ENCODE results near the gene CUL7. TPM values are rescaled to one million over a fixed set of nuclear protein-coding genes. Genes with fewer than 3 reads are reported as not detected.

Gene CUL7
- polyA plus RNA-seq, 4 donors, result 45.8 to 59.0 (median 48.7) TPM

DNA sequence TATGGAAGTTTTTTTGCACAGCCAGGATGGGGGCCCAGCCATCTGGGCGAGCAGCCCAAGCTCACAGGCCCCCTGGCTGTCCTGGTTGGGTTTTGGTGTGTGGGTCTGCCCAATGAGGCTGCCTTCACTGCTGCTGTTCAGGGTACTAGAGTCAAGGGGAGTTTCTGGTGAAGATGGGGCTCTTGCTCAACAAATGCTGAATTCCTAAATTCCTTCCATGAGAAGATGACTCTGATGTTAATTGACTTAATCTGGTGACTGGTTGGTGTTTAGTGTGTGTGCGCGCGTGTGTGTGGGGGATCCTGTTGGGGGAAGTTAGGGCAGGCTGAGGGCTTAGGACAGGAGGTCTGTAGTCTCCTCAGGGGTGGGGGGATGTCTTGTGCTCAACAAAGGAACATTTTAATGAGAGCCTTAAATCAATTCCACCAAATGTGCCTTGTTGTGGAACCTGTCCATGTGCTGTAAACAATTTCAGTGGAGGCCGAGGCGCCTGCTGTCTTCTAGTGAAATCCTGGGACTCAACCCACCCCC, 24.4 kb upstream of the CUL7 start:
- DNase-seq (ENCODE audit: low read depth in 4 of 4, low spot score in 3 of 4), result no peak

DNA sequence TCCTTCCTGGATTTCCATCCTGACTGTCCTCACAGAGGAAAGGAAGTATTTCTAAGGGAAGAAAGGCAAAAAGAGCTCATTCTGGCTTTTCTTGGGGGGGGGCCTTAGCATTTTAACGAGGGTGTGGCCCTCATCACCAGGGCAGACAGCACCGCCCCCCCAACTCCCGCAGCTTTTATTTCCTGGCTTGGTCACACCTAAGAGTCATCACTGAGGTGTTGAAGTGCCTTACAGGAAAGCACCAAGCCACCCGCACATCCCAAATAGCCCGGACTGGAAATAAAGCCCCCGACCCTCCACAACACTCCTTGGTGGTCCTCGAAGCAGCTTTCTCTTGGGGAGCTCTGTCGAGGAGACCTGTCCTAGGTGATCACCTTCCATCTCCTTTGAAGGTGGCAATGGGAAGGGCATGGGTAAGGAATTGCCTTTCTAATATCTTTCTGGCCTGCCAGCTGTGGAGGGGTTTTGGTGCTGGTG, 23.7 kb upstream of the CUL7 start:
- no peak for DNase-seq (ENCODE audit: low read depth in 4 of 4, low spot score in 3 of 4)

DNA sequence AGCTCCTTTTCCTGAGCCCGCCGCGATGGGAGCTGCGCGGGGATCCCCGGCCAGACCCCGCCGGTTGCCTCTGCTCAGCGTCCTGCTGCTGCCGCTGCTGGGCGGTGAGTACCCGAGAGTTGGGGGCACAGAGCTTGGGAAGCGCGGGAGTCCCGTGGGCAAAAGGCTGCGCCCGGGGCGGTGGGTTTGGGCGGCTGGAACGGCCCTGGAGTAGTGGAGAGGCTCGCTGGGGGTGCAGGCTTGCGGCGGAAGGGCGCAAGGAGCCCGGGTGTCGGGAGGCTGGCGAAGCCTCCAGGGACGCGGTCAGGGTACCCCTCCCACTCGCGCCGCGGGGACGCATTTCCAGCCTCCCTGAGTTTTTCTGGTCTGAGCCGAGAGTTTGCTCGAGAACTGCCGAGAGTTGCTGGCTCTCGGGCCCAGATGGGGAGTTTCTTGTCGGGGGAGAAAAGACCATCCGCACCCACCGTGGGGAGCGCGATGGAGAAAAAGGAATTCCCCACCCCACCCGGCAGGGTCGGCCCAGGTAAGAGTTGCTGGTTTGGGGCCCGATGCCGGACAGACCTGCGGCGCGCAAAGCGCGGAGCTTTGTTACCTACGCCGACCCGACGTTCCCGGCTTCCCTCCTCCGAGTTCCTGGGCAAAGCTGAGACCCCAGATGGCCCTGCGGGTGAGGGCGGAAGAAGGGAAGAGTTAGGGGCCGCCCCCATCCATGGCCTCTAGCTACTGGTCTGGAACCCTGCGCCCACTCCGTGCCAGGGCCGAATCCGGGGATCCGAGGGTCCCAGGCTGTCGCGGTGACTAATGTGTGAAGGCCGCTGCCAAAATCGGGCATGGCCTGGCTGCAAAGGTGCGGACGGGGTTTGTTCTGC, 23.0 kb upstream of the CUL7 start:
- DNase-seq (ENCODE audit: low read depth in 4 of 4, low spot score in 3 of 4), result no peak

DNA sequence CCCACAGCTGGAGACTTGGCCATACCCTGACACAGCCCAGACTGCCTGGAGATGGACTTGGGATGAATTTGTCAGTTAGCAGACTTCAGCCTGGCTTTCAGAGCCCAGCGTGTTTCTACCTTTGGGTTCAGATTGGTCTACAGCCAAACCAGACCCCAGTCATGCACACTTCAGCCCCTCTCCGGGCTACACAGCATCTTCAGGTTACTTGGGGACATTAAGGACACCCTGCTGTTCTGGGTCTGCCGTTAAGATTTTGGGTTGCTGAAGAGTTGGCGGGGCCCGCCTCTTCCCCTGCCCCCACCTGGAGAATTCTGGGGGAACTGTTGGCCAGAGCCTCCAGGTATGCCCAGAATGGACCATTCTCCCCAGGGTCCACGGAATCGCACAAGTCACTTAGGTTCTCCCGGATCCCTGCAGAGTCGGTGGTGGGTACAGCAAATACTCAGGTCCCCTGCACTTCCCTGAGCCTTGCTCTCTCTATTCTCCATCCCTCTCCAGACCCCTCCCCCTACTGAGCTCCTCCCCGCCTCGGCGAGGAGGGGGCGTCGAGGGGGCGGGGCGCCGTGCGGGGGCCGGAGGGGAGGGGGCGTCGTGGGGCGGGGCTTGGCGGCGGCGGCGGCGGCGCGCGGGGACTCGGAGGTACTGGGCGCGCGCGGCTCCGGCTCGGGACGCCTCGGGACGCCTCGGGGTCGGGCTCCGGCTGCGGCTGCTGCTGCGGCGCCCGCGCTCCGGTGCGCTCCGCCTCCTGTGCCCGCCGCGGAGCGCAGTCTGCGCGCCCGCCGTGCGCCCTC, 22.2 kb upstream of the CUL7 start, which contains the start of gene PTK7:
PTK7 (plus strand) TSS at position 645 of the 794 bp plus-strand sequence. CDS start 175 bp downstream, outside the sequence.
- peak in 2 of 4 donors; percentile 79 to 82 for DNase-seq (ENCODE audit: low read depth in 4 of 4, low spot score in 3 of 4)

DNA sequence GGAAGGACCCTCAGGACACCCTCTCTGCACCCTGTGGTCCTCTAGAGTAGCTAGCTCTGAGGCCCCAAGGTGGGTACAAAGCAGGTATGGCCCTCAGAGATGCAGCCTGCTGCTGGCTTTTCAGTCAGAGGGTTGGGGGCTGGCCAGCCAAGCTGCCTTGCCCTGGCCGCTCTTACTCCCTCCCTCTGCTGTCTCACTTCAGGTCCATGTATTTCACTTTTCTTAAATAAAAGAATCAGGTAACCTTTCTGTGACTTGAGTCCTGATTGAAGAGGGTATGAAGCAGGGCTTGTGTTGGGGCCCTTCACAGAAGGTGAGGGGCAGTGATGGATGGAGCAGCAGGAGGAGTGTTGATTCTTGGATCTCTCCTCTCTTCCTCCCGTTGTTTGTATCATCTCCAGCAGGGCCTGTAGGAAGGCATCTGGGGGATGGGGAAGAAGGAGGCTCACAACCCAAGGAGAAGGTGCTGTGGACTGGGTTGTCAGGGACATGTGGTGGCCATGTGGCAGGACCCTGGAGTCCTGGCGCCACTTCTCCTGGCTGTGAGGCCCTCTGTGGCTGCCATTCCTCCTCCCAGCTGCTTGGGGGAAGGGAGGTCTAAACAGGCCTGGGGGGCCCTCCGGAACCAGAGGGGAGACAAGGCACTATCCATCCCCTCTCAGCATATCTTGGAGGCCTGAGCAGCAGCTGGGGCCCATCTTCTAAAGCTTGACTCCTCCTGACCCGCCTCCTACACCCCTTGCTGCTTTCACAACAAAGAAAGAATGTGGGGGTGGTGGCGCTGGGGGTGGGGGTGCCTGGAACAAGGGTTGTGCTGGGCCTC, 21.4 kb upstream of the CUL7 start:
- peak in 2 of 4 donors; percentile 73 to 76 for DNase-seq (ENCODE audit: low read depth in 4 of 4, low spot score in 3 of 4)

DNA sequence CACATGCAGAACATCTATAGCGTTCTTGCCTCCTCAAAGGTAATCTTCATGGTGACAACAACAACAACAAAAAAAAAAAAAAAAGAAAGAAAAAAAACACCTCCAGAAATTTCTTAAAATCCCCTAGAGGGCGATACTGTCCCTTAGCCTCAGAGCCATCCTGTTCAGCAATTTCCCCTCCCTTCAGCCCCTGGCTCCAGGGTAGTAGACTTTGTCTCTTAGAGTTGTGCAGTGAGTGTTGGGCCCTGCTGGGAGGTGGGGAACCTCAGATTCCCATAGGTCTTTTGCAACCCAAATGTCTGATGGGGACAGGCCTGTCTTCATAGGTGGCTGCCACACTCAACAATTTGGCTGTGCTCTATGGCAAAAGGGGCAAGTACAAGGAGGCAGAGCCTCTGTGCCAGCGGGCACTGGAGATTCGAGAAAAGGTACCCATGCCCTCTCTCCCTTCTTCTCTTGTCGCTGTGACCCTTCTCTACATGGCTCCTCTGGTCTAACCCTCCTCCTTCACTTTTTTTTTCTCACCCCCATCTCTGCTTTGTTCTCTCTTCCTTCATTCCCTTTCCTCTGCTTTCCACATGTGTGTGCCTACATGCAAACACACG, 16.5 kb upstream of the CUL7 start:
- no peak for DNase-seq (ENCODE audit: low read depth in 4 of 4, low spot score in 3 of 4)

DNA sequence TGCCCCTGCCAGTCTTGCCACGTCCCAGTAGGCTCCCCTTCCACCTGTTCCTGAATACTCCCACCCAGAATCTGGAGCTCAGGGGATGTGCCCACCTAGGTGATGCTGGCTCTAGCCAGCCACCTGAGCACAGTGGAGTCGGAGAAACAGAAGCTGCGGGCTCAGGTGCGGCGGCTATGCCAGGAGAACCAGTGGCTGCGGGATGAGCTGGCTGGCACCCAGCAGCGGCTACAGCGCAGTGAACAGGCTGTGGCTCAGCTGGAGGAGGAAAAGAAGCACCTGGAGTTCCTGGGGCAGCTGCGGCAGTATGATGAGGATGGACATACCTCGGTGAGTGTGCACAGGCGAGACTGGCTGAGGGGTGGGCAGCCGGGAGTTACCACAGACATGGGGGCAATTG, 9.2 kb upstream of the CUL7 start:
- DNase-seq (ENCODE audit: low read depth in 4 of 4, low spot score in 3 of 4), result no peak

DNA sequence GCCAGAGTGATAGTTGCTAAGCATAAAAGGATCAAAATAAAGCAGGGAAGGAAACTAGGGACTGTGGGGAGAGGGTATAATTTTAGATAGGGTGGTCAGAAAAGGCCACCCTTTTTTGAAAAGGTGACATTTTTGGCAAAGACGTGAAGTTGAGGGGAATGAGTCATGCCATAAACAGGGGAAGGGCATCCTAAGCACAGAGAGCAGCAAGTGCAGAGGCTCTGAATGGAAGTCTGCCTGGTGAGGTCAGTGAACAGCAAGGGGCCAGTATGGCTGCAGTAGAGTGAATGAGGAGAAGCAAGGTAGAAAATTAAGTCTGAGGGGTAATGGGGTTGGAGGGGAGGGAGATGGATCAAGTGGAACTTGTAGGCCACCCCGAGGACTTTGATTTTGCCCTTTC, 8.2 kb upstream of the CUL7 start:
- no peak for DNase-seq (ENCODE audit: low read depth in 4 of 4, low spot score in 3 of 4)

DNA sequence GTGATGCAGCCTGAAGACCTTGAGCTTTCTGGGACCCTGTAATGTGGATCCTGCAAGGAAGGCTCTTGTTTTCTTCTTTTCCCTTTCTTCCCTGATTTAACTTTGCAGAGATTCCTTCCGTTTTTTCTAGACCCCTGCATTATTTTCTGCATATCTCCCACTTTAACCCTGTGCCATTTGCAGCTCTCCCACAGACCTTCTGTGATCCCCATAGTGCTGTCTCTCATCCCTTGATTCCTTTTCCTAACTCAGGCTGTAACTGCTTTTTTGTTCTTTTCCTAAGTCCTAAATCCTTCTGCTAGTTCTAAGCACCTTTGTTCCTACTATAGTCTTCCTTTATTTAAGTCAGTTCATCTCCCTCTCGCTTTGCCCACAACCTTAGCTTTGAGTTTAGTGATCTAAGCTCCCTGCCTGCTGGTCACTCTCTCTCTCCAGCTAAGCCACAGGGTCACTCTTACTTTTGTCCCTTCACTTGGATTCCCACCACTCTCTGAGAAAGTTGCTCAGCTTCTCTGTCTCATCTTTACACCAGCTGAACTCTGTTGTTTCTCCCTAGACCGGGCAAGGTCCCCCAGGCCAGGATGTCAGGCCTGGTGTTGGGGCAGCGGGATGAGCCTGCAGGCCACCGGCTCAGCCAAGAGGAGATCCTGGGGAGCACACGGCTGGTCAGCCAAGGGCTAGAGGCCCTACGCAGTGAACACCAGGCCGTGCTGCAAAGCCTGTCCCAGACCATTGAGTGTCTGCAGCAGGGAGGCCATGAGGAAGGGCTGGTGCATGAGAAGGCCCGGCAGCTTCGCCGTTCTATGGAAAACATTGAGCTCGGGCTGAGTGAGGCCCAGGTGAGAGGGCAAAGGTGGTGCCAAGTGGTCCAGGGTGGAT, 7.3 kb upstream of the CUL7 start:
- no peak for DNase-seq (ENCODE audit: low read depth in 4 of 4, low spot score in 3 of 4)

DNA sequence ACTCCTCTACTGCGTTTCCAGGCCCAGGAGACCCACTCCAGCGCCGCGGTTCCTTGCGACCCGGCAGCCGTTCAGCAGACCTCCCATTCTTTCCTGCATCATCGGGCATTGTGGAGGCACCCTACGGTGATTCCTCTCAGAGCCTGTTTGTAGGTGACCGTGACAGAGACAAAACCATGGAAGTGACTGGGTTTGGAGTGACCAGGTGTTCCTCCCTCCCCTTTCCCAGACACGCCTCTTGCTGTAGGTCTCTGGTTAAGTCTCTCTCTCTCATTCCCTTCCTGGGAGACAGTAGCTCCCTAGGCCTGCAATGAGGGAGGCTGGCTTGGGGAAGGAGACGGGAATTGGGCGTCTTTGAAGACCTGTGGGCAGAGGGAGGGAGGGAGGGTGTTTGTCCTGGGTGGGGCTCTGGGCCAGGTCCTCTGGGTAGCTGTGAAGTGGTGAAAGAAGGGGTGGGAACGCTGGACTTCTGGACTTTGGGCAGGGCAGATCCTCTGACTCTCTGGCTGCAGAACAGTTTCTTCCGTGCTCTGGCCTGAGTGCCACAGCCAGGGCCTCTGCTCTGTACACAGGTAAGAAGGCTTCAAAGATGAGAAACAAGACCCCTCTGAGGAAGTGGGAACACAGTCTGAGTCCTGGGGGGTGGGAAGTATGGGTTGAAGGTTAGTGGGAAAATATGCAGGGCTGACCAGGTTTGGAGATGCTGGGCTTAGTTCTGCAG, 6.5 kb upstream of the CUL7 start:
- DNase-seq (ENCODE audit: low read depth in 4 of 4, low spot score in 3 of 4), result peak in 1 of 4 donors; percentile 7

DNA sequence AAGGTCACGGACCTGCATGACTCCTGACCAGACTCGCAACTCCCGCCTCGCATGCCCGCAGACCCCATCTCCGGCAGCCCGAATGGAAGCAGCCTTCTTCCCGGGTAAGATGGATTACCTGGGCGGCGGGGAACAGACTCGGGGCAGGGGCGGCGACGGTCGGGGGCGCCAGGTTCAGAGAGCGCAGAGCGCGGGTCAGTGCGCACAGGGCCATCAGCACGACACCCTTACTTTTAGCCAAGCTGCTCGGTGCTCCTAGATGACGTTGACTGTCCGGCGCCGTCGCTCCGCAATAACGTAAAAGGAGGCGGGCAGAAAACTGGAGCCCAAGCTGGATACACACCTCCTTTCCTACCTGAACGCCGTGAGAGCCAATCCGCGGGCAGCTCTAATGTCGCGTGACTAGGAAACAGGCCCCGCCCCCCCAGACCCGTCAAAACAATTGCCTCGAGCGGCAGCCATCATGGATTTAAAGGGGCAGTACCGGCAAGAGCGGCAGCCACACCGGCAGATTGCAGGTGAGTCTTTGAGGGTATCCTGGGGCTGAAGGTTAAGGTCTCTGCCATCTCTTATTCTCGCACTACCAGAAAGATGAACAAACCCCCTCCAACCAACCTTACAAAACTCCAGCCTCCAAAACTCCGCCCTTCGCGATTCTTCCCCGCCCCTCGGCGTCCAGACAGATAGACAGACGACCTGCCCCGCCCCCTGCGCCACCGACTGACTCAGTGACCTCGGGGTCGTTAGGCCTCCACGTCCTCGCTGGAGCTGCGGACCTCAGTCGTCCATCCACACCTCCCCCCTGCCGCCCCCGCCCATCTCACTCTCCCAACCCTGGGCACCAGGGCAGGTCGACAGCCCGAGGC, 5.8 kb upstream of the CUL7 start, which contains the start of the genes KLC4 and MRPL2:
KLC4 (plus strand) TSS at position 464 of the 866 bp plus-strand sequence. CDS start 1,705 bp downstream, outside the sequence.
MRPL2 (minus strand) TSS at position 267 of the 866 bp plus-strand sequence; CDS start at position 214, 53 bp downstream.
- peak; percentile 93 to 98 (median 97) for DNase-seq (ENCODE audit: low read depth in 4 of 4, low spot score in 3 of 4)

DNA sequence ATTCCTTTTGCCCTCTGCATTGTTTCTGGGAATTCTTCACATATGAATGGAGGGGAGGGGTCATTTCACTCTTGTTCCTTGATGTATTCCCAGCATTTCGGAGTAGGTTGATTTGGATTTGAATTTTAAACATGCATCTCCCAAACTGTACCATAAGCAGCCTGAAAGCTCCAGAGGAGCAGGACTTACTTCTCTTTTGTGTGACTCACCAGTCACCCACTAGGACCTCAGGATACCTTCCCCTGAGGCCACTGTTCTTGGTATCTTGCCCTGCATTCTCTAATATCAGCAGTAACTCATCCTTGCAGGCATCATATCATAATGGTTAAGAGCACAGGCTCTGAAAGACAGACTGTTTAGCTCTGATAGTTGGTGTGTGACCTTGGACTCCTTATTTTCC, 4.9 kb upstream of the CUL7 start:
- DNase-seq (ENCODE audit: low read depth in 4 of 4, low spot score in 3 of 4), result no peak

DNA sequence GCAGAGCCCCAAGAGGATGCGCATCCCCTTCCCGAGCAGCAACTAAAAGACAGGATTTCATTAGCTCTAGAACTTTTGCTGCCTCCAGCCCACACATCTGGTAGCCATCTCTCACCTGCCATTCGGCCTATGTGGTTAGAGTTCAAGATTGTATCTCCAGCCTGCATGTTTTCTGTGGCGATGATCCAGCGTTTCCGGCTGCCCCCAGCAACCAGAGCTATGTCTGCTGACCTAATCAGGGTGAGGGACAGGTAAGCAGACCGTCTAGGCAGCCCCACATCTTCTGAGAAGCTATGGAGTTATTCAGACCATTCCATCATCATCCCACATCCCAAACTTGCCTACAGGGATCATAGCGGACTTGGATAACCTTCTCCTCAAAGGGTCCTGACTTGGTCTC, 2.3 kb upstream of the CUL7 start:
- no peak for DNase-seq (ENCODE audit: low read depth in 4 of 4, low spot score in 3 of 4)

DNA sequence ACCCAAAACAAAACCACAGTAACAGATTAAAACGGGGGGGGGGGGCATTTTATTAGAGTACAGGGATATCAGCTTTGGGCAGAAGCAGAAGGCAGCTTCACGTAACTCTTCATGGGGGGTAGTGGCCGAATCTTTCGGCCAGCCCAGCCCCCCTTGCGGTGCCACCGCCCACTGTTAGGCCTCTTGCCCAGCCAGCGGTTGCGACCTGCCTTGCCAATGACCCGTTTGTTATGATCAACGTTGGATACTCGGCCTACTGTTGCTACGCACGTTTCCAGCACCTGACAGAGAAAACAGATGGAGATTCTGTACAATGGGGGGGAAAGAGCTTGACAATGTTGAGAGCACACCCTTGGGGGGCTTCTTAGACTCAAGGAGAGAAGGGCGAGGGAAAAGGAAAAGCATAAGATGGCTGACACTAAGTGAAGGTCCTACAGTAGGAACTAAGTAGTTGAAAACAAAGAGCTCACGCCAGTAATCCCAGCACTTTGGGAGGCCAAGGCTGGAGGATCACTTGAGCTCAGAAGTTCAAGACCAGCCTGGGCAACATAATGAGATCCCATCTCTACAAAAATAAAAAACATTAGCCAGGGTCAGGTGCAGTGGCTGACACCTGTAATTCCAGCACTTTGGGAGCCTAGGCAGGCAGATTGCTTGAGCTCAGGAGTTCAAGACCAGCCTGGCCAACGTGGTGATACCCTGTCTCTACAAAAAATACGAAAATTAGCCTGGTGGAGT, 724 bp upstream of the CUL7 start:
- no peak for DNase-seq (ENCODE audit: low read depth in 4 of 4, low spot score in 3 of 4)

DNA sequence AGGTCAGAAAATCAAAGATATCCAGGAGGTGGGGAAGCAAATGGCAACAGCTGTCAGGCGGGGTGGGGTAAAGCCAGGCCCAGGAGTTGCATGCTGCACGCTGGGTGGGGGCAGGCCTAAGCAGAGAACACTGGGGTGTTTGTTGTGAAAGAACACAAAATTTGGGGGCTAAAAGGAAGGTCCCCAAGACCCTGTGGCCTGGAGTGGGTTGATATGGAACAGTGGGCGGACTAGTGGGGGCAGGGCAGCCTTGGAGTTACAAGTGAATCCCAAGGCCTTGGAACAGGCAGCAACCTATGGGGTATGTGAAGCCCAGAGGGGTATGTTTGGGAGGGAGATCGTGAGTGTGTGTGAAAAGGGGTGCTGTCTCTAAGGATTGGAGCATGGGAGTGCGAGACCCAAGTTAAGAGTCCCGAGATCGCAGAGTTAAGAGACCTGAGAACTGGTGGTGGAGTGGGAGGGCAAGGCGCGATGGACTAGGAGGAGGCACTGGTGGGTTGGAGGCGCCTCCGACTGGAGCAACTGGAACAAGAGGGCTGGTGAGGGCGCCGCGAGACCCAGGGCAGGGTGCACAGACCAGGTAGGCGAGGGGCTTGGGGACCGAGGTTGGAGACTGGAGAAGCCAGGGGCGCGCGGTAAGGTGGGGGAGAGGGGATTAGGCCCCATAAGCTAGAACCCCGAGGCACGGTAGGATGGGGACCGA, 658 bp downstream of the CUL7 start:
- peak in 1 of 4 donors; percentile 18 for DNase-seq (ENCODE audit: low read depth in 4 of 4, low spot score in 3 of 4)
